ENCODE data around the gene USP49. TPM values are rescaled to one million over a fixed set of nuclear protein-coding genes. Genes with fewer than 3 reads are reported as not detected.

Gene USP49
- total RNA-seq, 1 experiment from 2014 or later, result 2.3 TPM

- no peak overlapping the region for H3K4me3 ChIP-seq (ENCODE audit: low read length)
- no peaks in the 10 kb centered on the region for H3K79me2 ChIP-seq (ENCODE audit: low read length)
- H2AFZ ChIP-seq (ENCODE audit: low read length), result no peak overlapping the region
- ATAC-seq (no peak), DNase-seq (no peak)
- no peaks in the 10 kb centered on the region for H3K27me3 ChIP-seq (ENCODE audit: low read length)
- ChIA-PET CTCF (no interaction called here), POLR2A (ENCODE audit: unreplicated experiment) (no interaction called here)
- H3K9ac ChIP-seq (ENCODE audit: low read length), result no peak overlapping the region
- H3K36me3 ChIP-seq (ENCODE audit: low read depth, low read length), result no peaks in the 10 kb centered on the region
- H3K4me1 ChIP-seq (ENCODE audit: insufficient read depth, low read length), result no peaks in the 10 kb centered on the region
- H3K9me2 ChIP-seq (replicated peaks; ENCODE audit: low read length), result no peaks in the 10 kb centered on the region
- H3F3A ChIP-seq (ENCODE audit: low read length, unreplicated experiment), result no peaks in the 10 kb centered on the region
- no peaks in the 10 kb centered on the region for H3K9me3 ChIP-seq (ENCODE audit: low read length)
- intact Hi-C loops (cut with micrococcal nuclease), result no loop called here
- no peak overlapping the region for H3K27ac ChIP-seq (ENCODE audit: low read length)
- TF ChIP-seq EZH2phosphoT487 (IDR thresholded peaks at IDR 0.05; ENCODE audit: borderline replicate concordance, low read length), result no peak
- no peak for TF ChIP-seq EZH2 (IDR thresholded peaks at IDR 0.05; ENCODE audit: low read length, unreplicated experiment)
- TF ChIP-seq CTCF (conservative IDR thresholded peaks at IDR 0.05; ENCODE audit: low read depth, low read length), result no peak
- H3K4me2 ChIP-seq (ENCODE audit: low read length), result no peak overlapping the region
- no TSS peak for BruUV-seq (replicated peaks)
- H4K20me1 ChIP-seq (ENCODE audit: low read length), result no peaks in the 10 kb centered on the region
Observed at GRCh38 chr6:41818271-41819054, 76.7 kb downstream of the USP49 start.

- H3F3A ChIP-seq (ENCODE audit: low read length, unreplicated experiment), result no peaks in the 10 kb centered on the region
- no peak overlapping the region for H3K4me3 ChIP-seq (ENCODE audit: low read length)
- no peaks in the 10 kb centered on the region for H4K20me1 ChIP-seq (ENCODE audit: low read length)
- no peaks in the 10 kb centered on the region for H3K36me3 ChIP-seq (ENCODE audit: low read depth, low read length)
- no peak overlapping the region for H3K27ac ChIP-seq (ENCODE audit: low read length)
- ChIA-PET CTCF (no interaction called here), POLR2A (ENCODE audit: unreplicated experiment) (no interaction called here)
- H3K4me1 ChIP-seq (ENCODE audit: insufficient read depth, low read length), result no peaks in the 10 kb centered on the region
- H3K9ac ChIP-seq (ENCODE audit: low read length), result no peak overlapping the region
- H3K9me3 ChIP-seq (ENCODE audit: low read length), result no peaks in the 10 kb centered on the region
- no TSS peak for BruUV-seq (replicated peaks)
- no peaks in the 10 kb centered on the region for H3K27me3 ChIP-seq (ENCODE audit: low read length)
- intact Hi-C loops (cut with micrococcal nuclease), result no loop called here
- H2AFZ ChIP-seq (ENCODE audit: low read length), result no peak overlapping the region
- ATAC-seq, result no peak
- no peak for TF ChIP-seq EZH2 (IDR thresholded peaks at IDR 0.05; ENCODE audit: low read length, unreplicated experiment)
- TF ChIP-seq CTCF (conservative IDR thresholded peaks at IDR 0.05; ENCODE audit: low read depth, low read length), result no peak
- no peak for TF ChIP-seq EZH2phosphoT487 (IDR thresholded peaks at IDR 0.05; ENCODE audit: borderline replicate concordance, low read length)
- no peaks in the 10 kb centered on the region for H3K9me2 ChIP-seq (replicated peaks; ENCODE audit: low read length)
- no peak for DNase-seq
- no peak overlapping the region for H3K4me2 ChIP-seq (ENCODE audit: low read length)
- H3K79me2 ChIP-seq (ENCODE audit: low read length), result no peaks in the 10 kb centered on the region
Observed at GRCh38 chr6:41815587-41815986, 79.6 kb downstream of the USP49 start.

DNA sequence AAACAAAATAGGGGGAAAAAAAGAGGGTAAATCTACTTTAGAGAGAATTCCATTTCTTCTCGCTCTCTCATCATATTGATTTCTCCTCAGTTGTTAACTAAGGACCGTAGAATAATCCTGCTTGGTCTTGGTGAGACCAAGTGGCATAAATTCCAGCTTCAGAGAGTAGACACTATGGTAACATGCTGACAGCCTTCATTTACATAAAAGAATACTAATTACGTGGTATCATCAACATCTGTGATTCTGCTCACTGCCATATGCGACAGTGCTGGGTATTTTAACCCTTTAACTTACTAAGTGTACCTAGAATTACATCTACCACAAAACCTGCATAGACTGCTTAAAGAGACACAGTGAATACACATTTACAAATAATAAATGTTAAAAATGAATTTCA is 80.5 kb downstream of the USP49 start:
- Histone ChIP-seq H3K36me3 (ENCODE audit: low read depth, low read length) (no peaks in the 10 kb centered on the region), H3K27me3 (ENCODE audit: low read length) (no peaks in the 10 kb centered on the region), H4K20me1 (ENCODE audit: low read length) (no peaks in the 10 kb centered on the region), H3K27ac (ENCODE audit: low read length) (no peak overlapping the region), H2AFZ (ENCODE audit: low read length) (no peak overlapping the region), H3K4me3 (ENCODE audit: low read length) (no peak overlapping the region), H3K4me1 (ENCODE audit: insufficient read depth, low read length) (no peaks in the 10 kb centered on the region), H3K4me2 (ENCODE audit: low read length) (no peak overlapping the region), H3K9ac (ENCODE audit: low read length) (no peak overlapping the region), H3K9me3 (ENCODE audit: low read length) (no peaks in the 10 kb centered on the region), H3K79me2 (ENCODE audit: low read length) (no peaks in the 10 kb centered on the region), H3F3A (ENCODE audit: low read length, unreplicated experiment) (no peaks in the 10 kb centered on the region), H3K9me2 (replicated peaks; ENCODE audit: low read length) (no peaks in the 10 kb centered on the region)
- POLR2A ChIA-PET (ENCODE audit: unreplicated experiment), result no interaction called here
- DNase-seq, result no peak
- BruUV-seq (replicated peaks), result no TSS peak
- TF ChIP-seq EZH2 (IDR thresholded peaks at IDR 0.05; ENCODE audit: low read length, unreplicated experiment), result no peak
- no peak for TF ChIP-seq CTCF (conservative IDR thresholded peaks at IDR 0.05; ENCODE audit: low read depth, low read length)
- no peak for TF ChIP-seq EZH2phosphoT487 (IDR thresholded peaks at IDR 0.05; ENCODE audit: borderline replicate concordance, low read length)
- CTCF ChIA-PET, result no interaction called here
- intact Hi-C loops (cut with micrococcal nuclease), result no loop called here
- ATAC-seq, result no peak

Measured in PC-3 (cell line).